ENCODE data around the gene MICB.

DNA sequence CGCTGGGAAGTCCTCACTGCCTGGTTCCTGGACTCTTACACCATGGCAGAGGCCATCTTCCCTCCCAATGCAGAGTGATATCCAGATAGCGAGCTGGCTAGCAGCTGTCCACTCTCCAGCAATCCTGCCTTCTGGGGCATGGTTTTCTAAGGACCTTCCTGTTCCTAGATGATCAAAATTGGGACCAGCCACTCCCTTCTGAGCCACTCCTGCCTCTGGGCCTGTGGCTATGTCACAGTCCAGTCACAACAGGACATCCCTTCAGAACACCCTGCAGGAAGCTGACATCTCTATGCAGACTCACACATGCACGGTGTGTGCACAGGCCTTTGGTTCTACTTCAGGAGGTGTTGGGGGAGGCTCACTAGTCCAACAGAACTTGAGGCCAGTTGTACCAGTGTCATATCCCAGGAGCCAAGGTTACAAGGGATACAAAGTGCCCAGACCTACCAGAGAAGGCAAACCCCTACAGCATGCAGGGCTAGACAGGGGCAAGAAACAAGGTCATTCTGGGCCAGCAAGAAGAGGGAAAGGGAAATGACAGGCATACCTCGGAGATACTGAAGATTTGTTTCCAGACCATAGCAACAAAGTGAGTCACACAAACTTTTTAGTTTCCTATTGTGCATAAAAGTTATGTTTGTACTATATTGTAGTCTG, 28.1 kb downstream of the MICB start:
- TF ChIP-seq, protein P1, sequence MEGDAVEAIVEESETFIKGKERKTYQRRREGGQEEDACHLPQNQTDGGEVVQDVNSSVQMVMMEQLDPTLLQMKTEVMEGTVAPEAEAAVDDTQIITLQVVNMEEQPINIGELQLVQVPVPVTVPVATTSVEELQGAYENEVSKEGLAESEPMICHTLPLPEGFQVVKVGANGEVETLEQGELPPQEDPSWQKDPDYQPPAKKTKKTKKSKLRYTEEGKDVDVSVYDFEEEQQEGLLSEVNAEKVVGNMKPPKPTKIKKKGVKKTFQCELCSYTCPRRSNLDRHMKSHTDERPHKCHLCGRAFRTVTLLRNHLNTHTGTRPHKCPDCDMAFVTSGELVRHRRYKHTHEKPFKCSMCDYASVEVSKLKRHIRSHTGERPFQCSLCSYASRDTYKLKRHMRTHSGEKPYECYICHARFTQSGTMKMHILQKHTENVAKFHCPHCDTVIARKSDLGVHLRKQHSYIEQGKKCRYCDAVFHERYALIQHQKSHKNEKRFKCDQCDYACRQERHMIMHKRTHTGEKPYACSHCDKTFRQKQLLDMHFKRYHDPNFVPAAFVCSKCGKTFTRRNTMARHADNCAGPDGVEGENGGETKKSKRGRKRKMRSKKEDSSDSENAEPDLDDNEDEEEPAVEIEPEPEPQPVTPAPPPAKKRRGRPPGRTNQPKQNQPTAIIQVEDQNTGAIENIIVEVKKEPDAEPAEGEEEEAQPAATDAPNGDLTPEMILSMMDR (IDR thresholded peaks at IDR 0.05; ENCODE audit: insufficient read depth, low read depth, low read length), result no peak
- no peak for TF ChIP-seq EZH2 (IDR thresholded peaks at IDR 0.05; ENCODE audit: insufficient read depth, low read length)
